Coronary artery (tissue), 2 donors: ENCODE results near the gene RELB.
"Not testable (repeated sequence)": the region's sequence is repeated elsewhere in the genome, so short reads cannot be mapped to it uniquely, and the experiment has no call there.

Experiments used
- DNase-seq: peaks from one replicate; pipeline ENCODE4 v3.0.0-alpha.2; 2017; ENCODE audit warnings: low spot score
- H3K27ac ChIP-seq, 2 donors: fragments of 200-600 bp; sonication (generic); one replicate each; pipeline ENCODE4 v1.5.1; 2016 to 2019
- H3K4me3 ChIP-seq: fragments of 200-600 bp; sonication (generic); 2 replicates; pipeline ENCODE4 v1.5.1; 2016; ENCODE audit warnings: mild to moderate bottlenecking, moderate library complexity
- TF ChIP-seq, protein P1 (sequence below): fragments of 200-600 bp; sonication (generic); IDR thresholded peaks from one replicate; pipeline ENCODE4 v1.5.1; 2019; ENCODE audit warnings: antibody characterized with exemption

Gene RELB

GRCh38 chr19:44993926-44994537 is 7.2 kb upstream of the RELB start:
- DNase-seq: no peak
- Histone ChIP-seq H3K4me3 (no peak overlapping the region), H3K27ac (no peak overlapping the region)
- TF ChIP-seq, protein P1, sequence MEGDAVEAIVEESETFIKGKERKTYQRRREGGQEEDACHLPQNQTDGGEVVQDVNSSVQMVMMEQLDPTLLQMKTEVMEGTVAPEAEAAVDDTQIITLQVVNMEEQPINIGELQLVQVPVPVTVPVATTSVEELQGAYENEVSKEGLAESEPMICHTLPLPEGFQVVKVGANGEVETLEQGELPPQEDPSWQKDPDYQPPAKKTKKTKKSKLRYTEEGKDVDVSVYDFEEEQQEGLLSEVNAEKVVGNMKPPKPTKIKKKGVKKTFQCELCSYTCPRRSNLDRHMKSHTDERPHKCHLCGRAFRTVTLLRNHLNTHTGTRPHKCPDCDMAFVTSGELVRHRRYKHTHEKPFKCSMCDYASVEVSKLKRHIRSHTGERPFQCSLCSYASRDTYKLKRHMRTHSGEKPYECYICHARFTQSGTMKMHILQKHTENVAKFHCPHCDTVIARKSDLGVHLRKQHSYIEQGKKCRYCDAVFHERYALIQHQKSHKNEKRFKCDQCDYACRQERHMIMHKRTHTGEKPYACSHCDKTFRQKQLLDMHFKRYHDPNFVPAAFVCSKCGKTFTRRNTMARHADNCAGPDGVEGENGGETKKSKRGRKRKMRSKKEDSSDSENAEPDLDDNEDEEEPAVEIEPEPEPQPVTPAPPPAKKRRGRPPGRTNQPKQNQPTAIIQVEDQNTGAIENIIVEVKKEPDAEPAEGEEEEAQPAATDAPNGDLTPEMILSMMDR: no peak

DNA sequence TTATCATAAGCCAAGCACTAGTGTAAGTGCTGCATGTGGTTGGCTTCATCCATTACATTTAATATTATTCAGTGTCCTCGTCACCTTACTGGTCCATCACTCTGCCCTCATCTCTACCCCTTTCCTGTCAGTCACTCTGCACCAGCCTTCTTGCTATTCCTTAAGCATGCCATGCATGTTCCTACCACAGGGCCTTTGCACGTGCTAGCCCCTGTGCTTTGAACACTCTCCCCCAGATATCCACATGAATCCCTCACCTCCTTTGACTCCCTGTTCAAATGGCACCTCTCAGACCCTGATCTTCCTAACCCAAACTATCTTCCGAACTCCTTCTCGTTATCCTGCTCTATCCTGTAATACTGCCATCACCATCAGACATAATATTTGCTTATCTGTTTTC is 3.2 kb upstream of the RELB start:
- no peak for DNase-seq
- Histone ChIP-seq H3K4me3 (no peak overlapping the region), H3K27ac (no peak overlapping the region)
- TF ChIP-seq, protein P1: no peak

- H3K4me3 ChIP-seq: not testable (repeated sequence)
These were observed 1.9 kb upstream of the RELB start for GRCh38 chr19:44999131-44999925.

GRCh38 chr19:45000665-45001064 is 599 bp upstream of the RELB start:
- Histone ChIP-seq H3K4me3 (peak overlapping the region; percentile 95), H3K27ac (peak overlapping the region; percentile 54 to 100)
- DNase-seq: not testable (repeated sequence)

More at GRCh38 chr19:44999131-44999925, 1.9 kb upstream of the RELB start:
- not testable (repeated sequence) for DNase-seq, H3K27ac ChIP-seq

DNA sequence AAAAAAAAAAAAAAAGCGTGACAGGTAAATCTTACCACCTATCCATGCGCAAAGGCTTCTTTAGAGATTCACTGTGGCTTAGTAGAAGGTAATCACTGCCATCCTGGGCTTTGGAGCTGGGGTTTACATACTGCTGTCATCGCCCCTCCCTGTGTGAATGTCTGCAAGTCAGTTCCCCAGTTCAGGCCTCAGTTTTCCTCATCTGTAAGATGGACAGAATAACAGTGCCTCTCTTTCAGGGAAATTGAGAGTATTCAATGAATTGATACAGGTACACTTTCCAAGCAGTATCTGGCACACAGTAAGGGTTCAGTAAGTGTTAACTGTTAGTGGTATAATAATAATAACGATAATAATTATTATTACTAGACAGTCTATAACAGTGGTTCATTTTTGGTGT is 2.2 kb downstream of the RELB start:
- DNase-seq: no peak

GRCh38 chr19:45005787-45006186 is 4.5 kb downstream of the RELB start:
- DNase-seq: no peak
- TF ChIP-seq, protein P1: no peak
- Histone ChIP-seq H3K4me3 (no peak overlapping the region), H3K27ac (no peak overlapping the region)

More for the DNA sequence above, 2.2 kb downstream of the RELB start:
- Histone ChIP-seq H3K27ac (no peak overlapping the region), H3K4me3 (no peak overlapping the region)
- TF ChIP-seq, protein P1: no peak

DNA sequence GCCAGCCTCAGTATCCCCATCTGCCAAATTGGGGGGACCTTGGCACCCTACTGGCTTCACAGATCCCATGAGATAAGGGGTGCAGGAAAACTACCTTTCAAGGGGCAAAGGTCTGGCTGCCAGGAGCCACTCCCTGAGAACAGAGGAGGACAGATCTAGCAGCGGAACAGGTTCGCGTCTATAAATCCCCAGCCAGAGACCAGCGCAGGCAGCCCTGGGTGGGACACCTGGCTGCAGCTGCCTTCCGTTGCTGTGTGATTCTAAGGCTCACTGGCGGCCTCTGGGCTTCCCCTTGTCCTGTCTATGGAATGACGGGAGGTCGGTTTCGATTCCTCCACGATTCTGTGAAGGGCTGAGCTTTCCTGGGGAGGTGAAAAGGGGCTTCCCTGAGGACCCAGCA is 7.3 kb downstream of the RELB start:
- H3K4me3 ChIP-seq: no peak overlapping the region
- no peak for DNase-seq
- TF ChIP-seq, protein P1: no peak
- no peak overlapping the region for H3K27ac ChIP-seq

- H3K27ac ChIP-seq: no peak overlapping the region
- TF ChIP-seq, protein P1: no peak
- H3K4me3 ChIP-seq: no peak overlapping the region
- DNase-seq: no peak
These were observed 8.5 kb downstream of the RELB start for GRCh38 chr19:45009625-45010255.
